Astrocyte (in vitro differentiated cells and primary cell): ENCODE results near the gene TFAP2A. TPM values are rescaled to one million over a fixed set of nuclear protein-coding genes. Genes with fewer than 3 reads are reported as not detected.

Source experiments
- DNase-seq: peaks from one replicate; pipeline ENCODE4 v3.0.0-alpha.2; 2010; ENCODE audit warnings: low read depth
- FAIRE-seq: peaks from 2 replicates; lab custom pipeline; 2011; peaks lifted over from hg19 to GRCh38; lab: Jason Lieb, UNC
- H2AFZ ChIP-seq: 2 replicates; pipeline ENCODE4 v1.6.0; 2012; ENCODE audit warnings: low read depth, low read length, inconsistent platforms
- H3K27ac ChIP-seq: 2 replicates; pipeline ENCODE4 v1.5.1; 2011; ENCODE audit warnings: low read depth, low read length, inconsistent platforms
- H3K27me3 ChIP-seq: 2 replicates; pipeline ENCODE4 v1.6.0; 2011; ENCODE audit warnings: low read length, inconsistent platforms; ENCODE audit not compliant: insufficient read depth
- H3K36me3 ChIP-seq: 2 replicates; pipeline ENCODE4 v1.5.1; 2011; ENCODE audit warnings: low read length, inconsistent platforms; ENCODE audit not compliant: insufficient read depth
- H3K4me1 ChIP-seq: 2 replicates; pipeline ENCODE4 v1.5.1; 2011; ENCODE audit warnings: low read length, inconsistent platforms; ENCODE audit not compliant: insufficient read depth
- H3K4me2 ChIP-seq: 2 replicates; pipeline ENCODE4 v1.6.0; 2012; ENCODE audit warnings: low read length, inconsistent platforms
- H3K4me3 ChIP-seq: 2 replicates; pipeline ENCODE4 v1.5.1; 2011; ENCODE audit warnings: low read depth, mild to moderate bottlenecking, low read length, inconsistent platforms; ENCODE audit not compliant: insufficient read depth
- H3K79me2 ChIP-seq: 2 replicates; pipeline ENCODE4 v1.6.0; 2012; ENCODE audit warnings: mild to moderate bottlenecking, low read length, inconsistent platforms; ENCODE audit not compliant: insufficient read depth
- H3K9ac ChIP-seq: 2 replicates; pipeline ENCODE4 v1.6.0; 2012; ENCODE audit warnings: mild to moderate bottlenecking, low read length, inconsistent platforms
- H3K9me3 ChIP-seq: 2 replicates; pipeline ENCODE4 v1.5.1; 2012; ENCODE audit warnings: low read depth, mild to moderate bottlenecking, low read length, inconsistent platforms; ENCODE audit not compliant: insufficient read depth
- H4K20me1 ChIP-seq: 2 replicates; pipeline ENCODE4 v1.6.0; 2012; ENCODE audit warnings: low read length, inconsistent platforms; ENCODE audit not compliant: insufficient read depth
- H3K27ac Mint-ChIP-seq: one replicate; pipeline ENCODE4 v1.8.0; 2021; ENCODE audit warnings: mild to moderate bottlenecking, mixed read lengths; ENCODE audit not compliant: unreplicated experiment
- H3K27me3 Mint-ChIP-seq: one replicate; pipeline ENCODE4 v1.8.0; 2021; ENCODE audit warnings: low read depth, mixed read lengths; ENCODE audit not compliant: unreplicated experiment
- H3K36me3 Mint-ChIP-seq: one replicate; pipeline ENCODE4 v1.8.0; 2021; ENCODE audit warnings: low read depth, mixed read lengths; ENCODE audit not compliant: unreplicated experiment
- H3K4me1 Mint-ChIP-seq: one replicate; pipeline ENCODE4 v1.8.0; 2021; ENCODE audit warnings: low read depth, mixed read lengths; ENCODE audit not compliant: unreplicated experiment
- H3K4me3 Mint-ChIP-seq: one replicate; pipeline ENCODE4 v1.8.0; 2021; ENCODE audit warnings: mild to moderate bottlenecking, moderate library complexity, mixed read lengths; ENCODE audit not compliant: unreplicated experiment
- H3K9me3 Mint-ChIP-seq: one replicate; pipeline ENCODE4 v1.8.0; 2021; ENCODE audit warnings: mild to moderate bottlenecking, mixed read lengths; ENCODE audit not compliant: unreplicated experiment
- EZH2 ChIP-seq: IDR thresholded peaks from 2 replicates; pipeline ENCODE4 v1.6.1; 2012; ENCODE audit warnings: mild to moderate bottlenecking, low read length, inconsistent platforms; ENCODE audit not compliant: insufficient read depth
- total RNA-seq: library from RNA; stranded (reverse); gene quantifications from 2 replicates; pipeline ENCODE4 v1.2.1, GENCODE V29; 2021
- TF ChIP-seq, protein P1 (sequence below): IDR thresholded peaks from 2 replicates; pipeline ENCODE4 v1.5.1; 2011; ENCODE audit warnings: low read depth, mild to moderate bottlenecking, inconsistent platforms, low read length, moderate library complexity; ENCODE audit not compliant: insufficient read depth

Gene TFAP2A
- total RNA-seq, 1 donor from 2014 or later = 6.6 TPM

DNA sequence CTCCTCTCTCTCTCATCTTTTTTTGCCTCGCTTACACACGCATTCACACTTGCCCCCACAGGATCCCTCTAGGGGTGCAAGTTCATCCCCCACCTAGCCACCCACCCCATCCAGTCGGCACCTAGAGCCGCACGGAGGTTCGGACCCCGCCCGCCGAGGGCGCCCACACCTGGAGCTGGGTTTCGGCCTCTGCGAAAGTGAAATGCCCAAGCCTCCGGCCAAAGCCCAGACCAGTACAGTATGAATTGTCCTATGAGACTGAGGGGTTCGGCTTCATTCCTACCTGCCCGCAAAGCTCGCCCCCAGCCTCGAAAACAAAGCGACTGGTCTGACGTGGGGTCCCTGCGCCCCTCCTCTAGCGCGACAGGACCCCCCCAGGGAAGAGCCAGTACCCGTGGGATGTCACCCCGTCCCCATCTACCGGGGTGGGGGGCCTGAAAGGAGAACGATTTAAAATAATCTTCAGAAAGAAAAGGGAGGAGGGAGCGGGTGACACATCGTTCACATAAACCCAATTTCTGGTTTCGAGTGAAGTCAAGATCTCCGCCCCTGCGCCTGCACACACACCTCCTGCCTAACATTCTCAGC is 1.5 kb downstream of the TFAP2A start:
- peak overlapping the region; percentile 45 for H3K4me3 ChIP-seq
- H3K27me3 Mint-ChIP-seq = peaks cover 87% of the 10 kb centered on the region
- H3K9me3 Mint-ChIP-seq = peaks cover 42% of the 10 kb centered on the region
- H3K79me2 ChIP-seq = no peaks in the 10 kb centered on the region
- H2AFZ ChIP-seq = peak overlapping the region; percentile 51
- H3K36me3 Mint-ChIP-seq = no peaks in the 10 kb centered on the region
- H3K27me3 ChIP-seq = peaks cover 94% of the 10 kb centered on the region
- no peaks in the 10 kb centered on the region for H3K9me3 ChIP-seq
- H3K27ac ChIP-seq = no peak overlapping the region
- peaks cover 10% of the 10 kb centered on the region for H3K4me1 ChIP-seq
- peaks cover 16% of the 10 kb centered on the region for H4K20me1 ChIP-seq
- H3K27ac Mint-ChIP-seq = peak overlapping the region; percentile 86
- H3K4me1 Mint-ChIP-seq = peaks cover 8% of the 10 kb centered on the region
- H3K36me3 ChIP-seq = no peaks in the 10 kb centered on the region
- H3K4me3 Mint-ChIP-seq = peak overlapping the region; percentile 82
- DNase-seq (no peak), FAIRE-seq (no peak)
- H3K9ac ChIP-seq = peak overlapping the region; percentile 36
- H3K4me2 ChIP-seq = peak overlapping the region; percentile 96
- TF ChIP-seq, protein P1, sequence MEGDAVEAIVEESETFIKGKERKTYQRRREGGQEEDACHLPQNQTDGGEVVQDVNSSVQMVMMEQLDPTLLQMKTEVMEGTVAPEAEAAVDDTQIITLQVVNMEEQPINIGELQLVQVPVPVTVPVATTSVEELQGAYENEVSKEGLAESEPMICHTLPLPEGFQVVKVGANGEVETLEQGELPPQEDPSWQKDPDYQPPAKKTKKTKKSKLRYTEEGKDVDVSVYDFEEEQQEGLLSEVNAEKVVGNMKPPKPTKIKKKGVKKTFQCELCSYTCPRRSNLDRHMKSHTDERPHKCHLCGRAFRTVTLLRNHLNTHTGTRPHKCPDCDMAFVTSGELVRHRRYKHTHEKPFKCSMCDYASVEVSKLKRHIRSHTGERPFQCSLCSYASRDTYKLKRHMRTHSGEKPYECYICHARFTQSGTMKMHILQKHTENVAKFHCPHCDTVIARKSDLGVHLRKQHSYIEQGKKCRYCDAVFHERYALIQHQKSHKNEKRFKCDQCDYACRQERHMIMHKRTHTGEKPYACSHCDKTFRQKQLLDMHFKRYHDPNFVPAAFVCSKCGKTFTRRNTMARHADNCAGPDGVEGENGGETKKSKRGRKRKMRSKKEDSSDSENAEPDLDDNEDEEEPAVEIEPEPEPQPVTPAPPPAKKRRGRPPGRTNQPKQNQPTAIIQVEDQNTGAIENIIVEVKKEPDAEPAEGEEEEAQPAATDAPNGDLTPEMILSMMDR = no peak
- peak; percentile 88 for TF ChIP-seq EZH2

DNA sequence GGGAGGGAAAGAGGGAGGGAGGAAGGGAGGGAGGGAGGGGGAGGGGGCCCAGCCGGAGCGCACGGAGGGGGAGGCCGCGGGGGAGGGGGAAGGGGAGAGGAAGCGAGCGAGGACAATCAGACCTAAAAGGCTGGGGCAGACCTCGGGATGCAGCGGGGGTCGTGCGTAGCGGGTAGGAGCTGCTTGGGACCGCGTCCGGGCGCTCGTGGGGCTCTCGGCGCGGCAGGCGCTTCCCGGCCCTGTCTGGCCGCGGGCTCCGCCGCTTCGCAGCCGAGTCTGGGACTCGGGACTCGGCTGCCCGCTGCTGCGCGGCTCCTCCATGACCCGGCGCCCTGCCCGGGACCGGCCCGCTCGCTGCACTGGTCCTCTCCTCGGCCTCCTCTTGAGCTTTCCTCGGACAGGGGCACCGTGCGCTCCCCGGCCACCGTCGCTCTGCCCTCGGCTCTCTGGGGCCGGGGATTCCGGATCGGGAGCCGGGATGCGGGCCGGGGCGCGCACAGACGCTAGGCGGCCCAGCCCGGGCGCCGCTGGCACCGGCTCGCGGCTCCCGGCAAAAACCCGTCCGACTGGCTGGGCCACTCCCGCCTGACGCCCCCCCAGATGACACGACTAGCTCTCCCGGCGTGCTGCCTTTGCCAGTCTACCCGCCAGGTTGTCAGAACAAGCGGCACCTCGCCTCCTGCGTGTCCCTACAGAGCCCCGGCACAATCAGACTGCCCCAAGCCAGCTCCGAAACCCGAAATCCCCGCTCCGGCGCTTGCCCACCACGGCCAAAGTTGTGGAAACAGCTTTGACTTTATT is 2.2 kb downstream of the TFAP2A start:
- Histone ChIP-seq H3K4me2 (peak overlapping the region; percentile 96), H3K9me3 (no peaks in the 10 kb centered on the region), H3K27me3 (peaks cover 94% of the 10 kb centered on the region), H3K9ac (peak overlapping the region; percentile 60), H3K27ac (no peak overlapping the region), H3K36me3 (no peaks in the 10 kb centered on the region), H3K4me1 (peaks cover 10% of the 10 kb centered on the region), H4K20me1 (peaks cover 16% of the 10 kb centered on the region), H3K79me2 (no peaks in the 10 kb centered on the region), H3K4me3 (peak overlapping the region; percentile 45), H2AFZ (peak overlapping the region; percentile 51)
- peaks cover 38% of the 10 kb centered on the region for H3K9me3 Mint-ChIP-seq
- peaks cover 8% of the 10 kb centered on the region for H3K4me1 Mint-ChIP-seq
- FAIRE-seq (no peak), DNase-seq (no peak)
- TF ChIP-seq EZH2 = no peak
- H3K27ac Mint-ChIP-seq = peak overlapping the region; percentile 86
- peaks cover 88% of the 10 kb centered on the region for H3K27me3 Mint-ChIP-seq
- H3K4me3 Mint-ChIP-seq = peak overlapping the region; percentile 82
- H3K36me3 Mint-ChIP-seq = no peaks in the 10 kb centered on the region

DNA sequence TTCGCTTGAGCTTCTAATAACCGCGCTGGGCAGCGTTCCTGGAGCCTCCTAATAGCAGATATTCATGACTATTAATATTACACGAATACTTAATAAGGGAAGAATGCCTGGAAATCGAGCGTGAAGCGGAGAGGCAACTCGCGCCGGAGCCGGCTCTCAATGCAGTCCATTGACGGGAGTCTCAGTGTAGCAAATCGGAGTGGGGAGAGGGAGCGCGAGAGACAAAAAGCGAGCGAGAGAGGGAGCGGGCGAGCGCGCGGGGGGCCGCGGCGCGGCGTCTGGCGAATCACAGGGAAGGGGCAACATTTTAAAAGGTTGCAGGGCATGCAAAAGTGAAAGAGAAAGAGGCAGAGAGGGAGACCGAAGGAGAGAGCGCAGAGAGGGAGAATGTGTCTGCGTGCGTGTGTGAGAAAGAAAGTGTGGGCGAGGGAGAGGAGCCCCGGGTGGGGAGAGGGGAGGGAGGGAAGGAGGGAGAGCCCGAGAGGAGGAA is 2.9 kb downstream of the TFAP2A start:
- Histone ChIP-seq H3K36me3 (no peaks in the 10 kb centered on the region), H3K27ac (no peak overlapping the region), H2AFZ (peak overlapping the region; percentile 58), H3K4me1 (peaks cover 10% of the 10 kb centered on the region), H3K9ac (peak overlapping the region; percentile 60), H3K4me2 (peak overlapping the region; percentile 96), H4K20me1 (peaks cover 16% of the 10 kb centered on the region), H3K9me3 (no peaks in the 10 kb centered on the region), H3K79me2 (no peaks in the 10 kb centered on the region), H3K27me3 (peaks cover 94% of the 10 kb centered on the region), H3K4me3 (peak overlapping the region; percentile 69)
- DNase-seq (peak; percentile 34), FAIRE-seq (no peak)
- H3K36me3 Mint-ChIP-seq = no peaks in the 10 kb centered on the region
- TF ChIP-seq, protein P1 = no peak
- no peak for TF ChIP-seq EZH2
- H3K27me3 Mint-ChIP-seq = peaks cover 88% of the 10 kb centered on the region
- peak overlapping the region; percentile 92 for H3K27ac Mint-ChIP-seq
- peaks cover 8% of the 10 kb centered on the region for H3K4me1 Mint-ChIP-seq
- peak overlapping the region; percentile 85 for H3K4me3 Mint-ChIP-seq
- peaks cover 35% of the 10 kb centered on the region for H3K9me3 Mint-ChIP-seq
